ENCODE results near the gene FES.
"Not testable (repeated sequence)": the region's sequence is repeated elsewhere in the genome, so short reads cannot be mapped to it uniquely, and the experiment has no call there.

FES gene

DNA sequence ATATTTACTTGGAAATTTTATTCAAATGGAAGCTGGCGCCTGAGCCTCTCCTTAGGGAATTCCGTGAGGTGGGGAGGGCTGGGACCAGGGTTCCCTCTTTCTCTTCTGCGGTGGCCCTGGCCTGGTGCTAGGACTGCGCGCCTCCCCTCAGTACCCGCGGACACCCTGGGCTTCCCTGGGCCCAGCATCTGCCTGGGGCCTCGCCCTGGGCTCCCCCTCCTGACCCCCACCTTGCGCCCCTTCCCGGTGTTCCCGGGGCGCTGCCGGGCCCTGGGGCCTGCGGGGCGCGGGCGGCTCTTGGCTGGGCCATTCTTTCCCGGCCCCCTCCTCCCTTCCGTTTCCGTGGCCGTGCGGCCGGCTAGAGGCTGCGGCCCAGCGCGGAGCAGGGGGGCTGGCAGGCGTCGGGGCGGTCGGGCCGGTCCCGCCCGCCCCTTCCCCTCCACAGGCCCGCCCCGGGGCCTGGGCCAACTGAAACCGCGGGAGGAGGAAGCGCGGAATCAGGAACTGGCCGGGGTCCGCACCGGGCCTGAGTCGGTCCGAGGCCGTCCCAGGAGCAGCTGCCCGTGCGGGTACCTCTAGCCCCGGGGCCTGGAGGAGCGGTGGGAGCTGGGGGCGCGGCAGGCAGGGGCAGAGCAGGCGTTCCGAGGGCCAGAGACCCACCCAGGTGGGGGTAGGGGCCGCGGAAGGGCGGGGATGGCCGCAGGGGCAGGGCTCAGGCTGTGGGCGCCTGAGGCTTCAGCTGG is at the start of gene FES:
Gene FES (plus strand): TSS at position 529 of the 743 bp plus-strand sequence. CDS start 542 bp downstream, outside the sequence.
- DNase-seq (ENCODE audit: low spot score): no peak

DNA sequence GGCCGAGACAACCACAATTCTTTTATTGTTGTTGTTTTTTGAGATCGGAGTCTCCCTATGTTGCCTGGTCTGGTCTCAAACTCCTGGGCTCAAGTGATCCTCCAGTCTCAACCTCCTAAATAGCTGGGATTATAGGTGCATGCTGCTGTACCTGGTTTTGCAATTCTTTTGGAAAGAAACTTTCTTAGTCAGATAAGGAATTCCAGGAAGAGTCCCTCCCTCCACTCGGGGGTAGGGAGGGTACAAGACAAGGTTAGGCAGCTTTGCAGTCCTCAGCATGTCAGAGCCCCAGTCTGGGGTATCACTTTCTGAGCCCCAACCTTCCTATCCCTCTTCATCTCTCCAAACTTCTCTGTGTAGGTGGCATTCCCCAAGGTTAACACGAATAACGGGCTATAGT is 49.7 kb upstream of the FES start:
- DNase-seq (ENCODE audit: low spot score): no peak

DNA sequence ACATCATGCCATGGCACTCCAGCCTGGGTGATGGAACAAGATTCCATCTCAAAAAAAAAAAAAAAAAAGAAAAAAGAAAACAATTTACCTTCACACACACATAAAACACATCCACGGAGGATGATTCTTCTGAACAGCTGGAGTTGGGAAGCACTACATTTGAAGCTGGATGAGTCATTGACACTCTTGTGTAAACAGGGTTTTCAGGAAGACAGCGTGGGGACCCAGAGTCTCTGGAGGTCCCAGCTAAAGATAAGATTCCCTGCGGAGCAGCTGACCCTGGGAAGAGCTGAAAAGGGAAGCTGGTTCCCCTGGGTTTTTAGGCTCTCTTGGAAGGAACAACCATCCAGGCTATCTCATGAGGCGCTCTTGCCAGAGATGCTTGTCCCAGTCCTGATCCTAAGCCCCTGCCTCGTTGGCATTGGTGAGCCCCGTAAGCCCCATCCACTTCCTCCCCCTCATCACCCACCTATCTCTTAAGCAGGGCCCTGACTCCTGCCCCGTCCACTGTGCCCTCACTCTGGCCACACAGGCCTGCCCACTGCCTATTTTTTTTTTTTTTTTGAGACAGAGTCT is 47.9 kb upstream of the FES start:
- no peak for DNase-seq (ENCODE audit: low spot score)

DNA sequence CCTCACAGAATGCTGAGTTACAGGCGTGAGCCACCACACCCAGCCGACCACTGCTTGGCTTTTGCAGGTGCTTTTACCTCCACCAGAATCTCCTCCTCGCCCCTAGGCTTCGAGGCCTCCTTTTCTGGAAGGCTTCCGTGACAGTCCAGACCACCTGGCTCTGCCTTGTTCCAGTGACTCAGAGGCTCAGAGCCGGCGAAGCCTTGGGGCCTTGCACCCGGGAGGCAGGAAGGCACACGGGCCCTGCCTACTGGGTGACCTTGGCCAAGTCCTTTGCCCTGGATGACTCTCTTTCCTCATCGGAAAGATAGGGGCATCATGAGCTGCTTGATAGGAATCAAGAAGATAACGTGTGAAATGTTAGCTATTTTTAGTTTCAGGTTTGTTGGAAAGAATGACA is 47.2 kb upstream of the FES start:
- DNase-seq (ENCODE audit: low spot score): no peak

DNA sequence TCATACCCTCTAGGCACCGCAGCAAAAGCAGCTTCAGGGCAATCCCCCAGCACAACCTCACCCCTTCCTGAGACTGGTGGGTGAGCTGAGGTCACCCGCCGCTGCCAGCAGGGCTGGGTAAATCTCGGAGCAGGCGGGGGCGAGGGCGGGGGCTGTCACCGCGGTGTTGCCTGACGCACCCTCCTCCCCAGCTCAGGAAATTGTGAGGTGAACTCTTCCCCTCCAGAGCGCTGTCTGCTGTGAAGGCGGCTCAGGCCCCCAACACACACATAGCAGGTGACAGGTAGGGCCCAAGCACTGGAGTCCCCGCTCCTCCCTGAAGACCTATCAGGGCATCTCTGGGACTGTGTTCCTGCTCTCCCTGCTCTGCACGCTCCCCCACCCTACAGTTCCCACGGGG is 46.2 kb upstream of the FES start:
- DNase-seq (ENCODE audit: low spot score): peak; percentile 38

DNA sequence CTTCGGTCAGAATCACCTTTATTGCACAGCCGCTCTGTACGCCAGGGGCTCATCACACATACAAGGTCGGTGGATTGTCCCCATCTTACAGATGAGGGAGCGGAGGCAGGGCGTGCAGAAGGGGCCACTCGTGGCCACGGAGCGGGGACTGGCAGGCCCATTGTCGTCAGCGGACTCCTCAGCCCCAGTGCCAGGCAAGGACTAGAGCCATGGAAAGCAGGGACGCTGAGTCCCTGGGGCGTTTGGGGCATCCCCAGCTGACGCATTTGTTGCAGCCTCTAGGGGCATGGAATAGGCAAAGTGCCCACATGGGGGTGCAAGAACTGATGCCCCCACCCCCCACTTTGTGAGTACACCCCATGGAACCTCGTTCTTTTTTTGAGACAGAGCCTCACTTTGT is 45.8 kb upstream of the FES start:
- no peak for DNase-seq (ENCODE audit: low spot score)

DNA sequence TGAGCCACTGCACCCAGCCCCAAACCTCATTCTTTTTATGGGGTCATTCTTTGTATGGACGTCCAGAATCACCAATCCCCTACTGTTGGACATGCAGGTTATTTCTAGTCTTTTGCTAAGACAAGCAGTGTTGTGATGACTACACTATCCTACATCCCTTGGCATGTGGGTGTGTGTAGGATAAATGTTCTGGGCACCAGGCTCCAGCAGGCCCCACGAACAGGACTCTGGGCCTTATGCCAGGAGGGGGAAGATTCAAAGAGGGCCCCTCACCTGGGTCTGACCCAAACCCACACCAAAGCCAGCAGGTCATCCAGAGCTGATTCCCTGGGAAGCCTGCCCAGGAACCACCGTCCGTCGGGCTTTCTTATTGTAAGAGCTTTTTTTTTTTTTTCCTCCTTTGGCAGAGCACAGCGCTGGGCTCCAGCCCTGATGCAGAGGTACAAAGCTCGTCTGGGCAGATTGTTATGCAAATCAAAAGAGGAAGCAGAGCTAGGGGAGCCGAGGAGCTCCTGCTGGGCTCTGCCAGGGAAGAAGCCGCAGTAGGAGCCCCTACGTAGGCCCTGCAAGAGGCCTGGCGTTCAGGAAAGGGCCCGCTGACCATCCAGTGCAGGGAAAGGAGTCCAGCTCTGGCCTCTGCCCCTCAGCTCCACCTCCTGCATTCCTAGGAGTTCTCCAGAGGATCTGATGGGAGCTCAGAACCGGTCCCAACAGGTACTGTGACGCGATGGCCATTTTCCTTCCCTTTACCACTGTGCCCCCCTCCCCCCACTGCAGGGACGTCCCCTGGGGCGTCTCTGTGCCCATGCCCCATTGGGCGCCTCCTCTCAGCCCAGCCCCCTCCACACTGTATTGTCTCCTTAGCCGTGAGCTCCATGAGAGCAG is 44.9 kb upstream of the FES start:
- no peak for DNase-seq (ENCODE audit: low spot score)

DNA sequence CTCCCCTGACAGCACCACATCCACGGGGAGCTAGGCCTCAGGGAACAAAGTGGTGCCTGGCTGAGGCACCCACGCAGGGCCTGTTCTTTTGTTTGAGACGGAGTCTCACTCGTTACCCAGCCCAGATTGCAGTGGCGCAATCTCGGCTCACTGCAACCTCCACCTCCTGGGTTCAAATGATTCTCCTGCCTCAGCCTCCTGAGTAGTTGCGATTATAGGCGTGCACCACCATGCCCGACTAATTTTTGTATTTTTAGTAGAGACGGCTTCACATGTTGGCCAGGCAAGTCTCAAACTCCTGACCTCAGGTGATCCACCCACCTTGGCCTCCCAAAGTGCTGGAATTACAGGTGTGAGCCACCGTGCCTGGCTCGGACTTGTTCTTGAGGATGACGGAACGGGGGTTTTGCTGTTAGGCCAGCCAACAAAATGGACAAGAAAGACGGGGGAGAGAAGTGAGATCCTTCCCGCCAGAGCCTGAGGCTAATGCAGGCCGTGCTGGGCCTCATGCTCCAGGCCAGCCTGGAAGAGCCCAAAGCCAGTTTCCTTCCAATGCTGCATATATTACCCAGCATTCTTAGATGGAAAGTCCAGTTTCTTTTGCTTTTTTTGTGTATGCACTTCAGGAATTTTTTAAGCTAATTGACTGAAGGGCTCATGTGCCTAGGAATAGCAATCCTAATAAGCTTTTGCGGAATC is 44.0 kb upstream of the FES start:
- no peak for DNase-seq (ENCODE audit: low spot score)

DNA sequence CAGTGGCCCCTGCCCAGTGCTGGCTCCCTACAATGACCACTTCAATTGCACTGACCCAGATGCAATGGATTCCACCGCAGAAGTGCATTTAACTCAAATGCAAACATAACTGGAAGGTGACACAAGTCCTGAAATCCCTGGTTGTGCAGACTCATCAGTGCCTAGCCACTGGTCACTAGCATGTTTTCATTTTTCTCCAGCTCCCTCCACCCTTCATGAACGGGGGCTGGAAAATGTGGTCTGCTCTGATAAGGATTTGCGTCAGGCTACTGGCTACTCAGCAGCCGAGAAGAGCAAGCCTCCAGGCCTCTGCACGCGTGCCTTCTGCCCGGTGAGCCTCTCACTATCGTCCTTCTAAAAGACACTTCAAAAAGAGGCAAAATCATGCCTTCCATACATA is 43.4 kb upstream of the FES start:
- DNase-seq (ENCODE audit: low spot score): peak; percentile 97

DNA sequence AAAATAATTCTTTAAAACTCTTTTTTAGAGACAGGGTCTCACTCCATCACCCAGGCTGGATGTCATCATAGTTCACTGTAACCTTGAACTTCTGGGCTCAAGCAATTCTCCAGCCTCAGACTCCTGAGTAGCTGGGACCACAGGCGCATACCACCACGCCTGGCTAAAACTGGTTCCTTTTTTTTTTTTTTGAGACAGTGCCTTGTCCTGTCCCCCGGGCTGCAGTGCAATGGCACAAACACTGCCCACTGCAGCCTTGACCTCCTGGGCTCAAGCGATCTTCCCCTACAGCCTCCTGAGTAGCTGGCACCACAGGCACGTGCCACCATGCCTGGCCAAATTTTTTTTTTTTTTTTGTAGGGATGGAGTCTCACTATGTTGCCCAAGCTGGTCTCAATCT is 39.6 kb upstream of the FES start:
- DNase-seq (ENCODE audit: low spot score): no peak

DNA sequence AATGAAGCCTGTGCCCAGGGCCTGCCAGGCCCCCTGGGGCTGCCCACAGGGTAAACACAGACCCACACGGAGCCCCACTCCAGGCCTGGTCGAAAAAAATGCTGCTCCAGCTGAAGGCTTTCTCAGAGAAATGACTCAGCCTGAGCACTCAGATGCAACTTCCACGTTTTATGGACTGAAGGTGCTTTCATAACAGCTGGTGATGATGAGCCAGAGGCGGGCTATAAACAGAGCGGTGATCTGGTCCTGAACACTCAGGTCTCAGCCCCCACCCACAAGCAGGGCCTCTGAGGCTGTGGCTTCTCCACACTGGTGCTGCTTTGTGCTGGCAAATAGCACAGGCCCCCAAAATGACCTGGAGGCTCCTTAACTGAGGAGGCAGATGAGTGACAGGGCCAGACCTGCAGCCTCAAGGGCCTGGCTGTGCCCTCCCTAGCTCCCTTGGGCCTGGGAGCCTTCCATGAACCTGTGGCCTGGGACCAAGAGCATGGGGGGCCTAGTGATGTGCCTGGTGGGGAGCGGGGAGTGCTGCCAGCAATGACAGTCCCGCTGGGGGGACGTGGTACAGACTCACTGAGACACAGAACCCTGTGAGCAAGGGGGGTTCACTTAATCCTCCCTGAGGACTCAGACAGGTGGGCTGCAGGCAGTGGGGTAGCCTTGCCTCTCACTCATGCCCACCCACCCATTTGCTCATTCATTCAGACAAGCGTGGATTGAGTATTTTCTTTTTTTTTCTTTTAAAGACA is 38.9 kb upstream of the FES start:
- peak; percentile 39 for DNase-seq (ENCODE audit: low spot score)

DNA sequence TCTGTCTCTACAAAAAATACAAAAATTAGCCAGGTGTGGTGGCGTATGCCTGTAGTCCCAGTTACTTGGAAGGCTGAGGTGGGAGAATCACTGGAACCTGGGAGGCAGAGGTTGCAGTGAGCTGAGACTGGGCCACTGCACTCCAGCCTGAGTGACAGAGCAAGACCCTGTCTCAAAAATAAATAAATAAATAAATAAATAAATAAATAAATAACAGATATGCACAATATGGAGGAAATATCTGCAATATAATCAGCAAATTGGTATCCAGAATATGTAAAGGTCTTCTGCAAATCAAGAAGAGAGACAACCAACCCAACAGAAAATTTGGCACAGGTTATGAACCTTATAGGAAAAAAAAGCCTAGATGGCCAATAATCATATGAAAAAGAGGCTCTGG is 34.9 kb upstream of the FES start:
- DNase-seq (ENCODE audit: low spot score): not testable (repeated sequence)

DNA sequence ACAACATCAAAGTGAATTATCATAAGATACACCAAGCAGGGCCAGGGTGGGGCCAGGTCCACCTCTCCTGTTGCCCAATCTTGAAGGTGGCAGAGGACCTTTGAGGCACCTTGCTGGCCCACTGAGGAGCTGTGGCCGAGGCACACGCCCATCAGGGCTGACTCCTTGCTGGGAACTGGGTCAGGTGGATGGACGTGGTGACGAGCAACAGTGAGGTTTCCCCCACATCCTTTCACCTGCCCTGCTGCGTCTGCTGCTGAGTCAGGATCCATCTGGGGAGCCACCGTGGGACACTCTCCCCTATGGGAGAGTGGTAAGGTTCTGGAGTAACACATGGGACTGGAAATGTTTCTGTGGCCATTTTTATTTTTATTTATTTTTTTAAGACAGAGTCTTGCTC is 33.2 kb upstream of the FES start:
- DNase-seq (ENCODE audit: low spot score): no peak

DNA sequence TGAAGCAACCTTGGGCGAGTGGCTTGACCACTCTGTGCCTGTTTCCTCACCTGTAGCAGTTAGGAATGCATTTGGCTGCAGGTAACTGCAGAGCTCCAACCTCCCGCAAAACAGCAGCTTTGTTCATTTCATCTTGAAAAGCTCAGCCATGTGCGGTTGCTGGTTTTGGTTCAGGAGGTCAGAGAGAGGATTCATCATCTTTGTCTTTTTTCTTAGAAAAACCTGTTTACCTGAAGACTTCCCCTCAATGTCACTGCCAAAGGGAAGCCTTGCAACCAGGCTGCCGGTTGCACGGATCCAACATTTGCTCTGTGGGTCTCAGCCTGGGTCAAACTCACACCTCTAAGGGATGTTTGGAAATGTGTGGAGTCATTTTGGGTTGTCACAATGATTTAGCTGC is 32.4 kb upstream of the FES start:
- no peak for DNase-seq (ENCODE audit: low spot score)

DNA sequence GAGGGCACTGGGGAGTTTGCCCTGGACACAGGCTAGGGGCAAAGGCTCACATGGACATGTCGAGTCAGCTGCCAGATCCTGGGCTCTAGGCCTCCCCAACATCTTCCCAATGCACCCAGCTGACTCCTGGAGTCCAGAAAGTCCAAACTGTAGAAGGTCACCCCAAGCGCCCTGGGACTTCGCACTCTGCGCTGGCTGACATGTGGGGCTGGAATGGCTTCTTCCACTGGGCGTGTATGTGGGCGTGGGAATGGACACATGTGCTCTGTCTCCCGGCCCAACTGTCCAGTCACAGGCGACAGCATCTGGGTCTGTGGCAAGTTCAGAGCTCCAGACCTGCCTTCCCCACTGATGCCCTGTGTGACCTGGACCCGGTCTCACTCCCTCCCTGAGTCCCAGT is 29.2 kb upstream of the FES start:
- no peak for DNase-seq (ENCODE audit: low spot score)

DNA sequence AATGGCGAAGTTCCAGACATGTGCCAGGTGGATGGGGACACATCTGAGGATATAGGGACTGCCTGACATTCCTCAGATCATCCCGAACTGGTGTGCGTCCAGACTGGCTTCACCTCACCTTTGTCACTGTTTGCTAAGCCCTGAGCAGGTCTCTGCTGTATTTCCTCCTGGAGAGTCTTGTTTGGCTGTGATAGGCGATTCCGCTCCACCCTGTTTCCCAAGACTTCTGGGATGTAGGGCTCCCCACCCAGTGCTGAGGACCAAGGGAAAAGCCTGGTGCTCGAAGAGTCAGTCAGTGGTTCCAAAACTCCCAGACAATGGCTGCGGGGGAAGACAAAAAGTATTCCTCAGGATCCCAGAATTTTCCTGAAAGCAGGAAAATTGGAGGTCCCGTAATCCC is 27.0 kb upstream of the FES start:
- no peak for DNase-seq (ENCODE audit: low spot score)

DNA sequence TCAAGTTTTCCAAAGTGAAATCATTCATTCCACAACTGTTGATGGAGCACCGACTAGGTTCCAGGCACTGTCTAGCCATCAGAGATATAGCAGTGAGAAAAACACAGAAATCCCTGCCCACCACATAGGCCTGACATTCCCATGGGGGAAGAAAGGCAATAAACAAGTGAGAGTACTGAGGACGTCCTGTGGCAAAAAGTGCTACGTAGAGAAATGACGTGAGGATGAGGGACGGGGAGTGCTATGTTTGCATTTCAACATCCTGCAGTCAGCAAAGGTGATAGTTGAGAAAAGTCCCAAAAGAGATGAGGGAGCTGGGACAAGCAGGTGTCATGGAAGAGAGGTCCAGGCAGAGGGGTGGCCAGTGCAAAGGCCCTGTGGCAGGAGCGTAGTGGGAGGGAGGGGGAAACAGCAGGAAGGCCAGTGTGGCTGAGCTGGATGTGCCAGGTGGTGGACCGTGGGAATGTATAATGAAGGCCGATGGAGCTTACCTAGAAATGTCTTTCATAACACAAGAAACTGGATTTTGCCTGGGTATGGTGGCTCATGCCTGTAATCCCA is 26.3 kb upstream of the FES start:
- DNase-seq (ENCODE audit: low spot score): no peak

DNA sequence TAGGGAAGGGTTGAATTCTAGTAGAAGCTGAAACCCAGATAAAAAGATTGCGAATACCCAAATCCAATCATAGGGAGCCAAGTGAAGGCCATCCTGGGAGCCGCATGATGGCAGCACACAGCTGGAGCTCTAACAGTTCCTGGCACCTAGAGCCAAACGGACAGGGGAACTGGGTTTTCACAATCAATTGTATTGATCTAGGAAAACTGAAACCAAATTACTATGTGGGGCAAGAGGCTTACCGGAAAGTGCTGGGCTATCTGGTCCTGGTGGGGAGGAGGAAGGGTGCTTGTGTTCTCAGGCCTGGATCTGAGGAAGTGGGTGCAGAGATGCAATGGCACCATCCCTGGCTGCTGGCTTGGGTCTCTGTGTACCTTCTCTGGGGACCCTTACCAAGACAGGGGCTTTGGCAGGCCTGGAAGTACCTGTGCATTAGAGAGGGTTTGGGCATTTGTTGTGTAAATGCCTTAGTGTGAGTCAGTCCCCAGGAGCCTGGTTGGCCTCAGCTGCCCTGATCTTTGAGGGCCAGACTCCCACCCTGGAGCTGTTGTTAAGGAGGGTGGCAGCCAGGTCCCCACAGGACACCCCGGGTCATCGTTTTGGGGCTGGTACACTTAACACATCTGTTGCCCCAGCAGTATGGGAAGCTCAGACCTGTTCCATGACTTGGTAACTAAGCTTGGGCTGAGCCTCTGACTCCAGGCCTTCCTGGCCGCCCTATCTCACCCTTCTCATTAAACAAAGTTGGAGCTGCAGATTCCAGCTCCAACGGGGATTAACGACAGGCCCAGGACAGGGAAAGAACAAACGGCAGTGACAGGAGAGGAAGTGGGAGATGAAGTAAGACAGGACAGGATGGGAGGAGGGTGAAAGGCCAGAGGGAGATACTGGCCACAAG is 24.8 kb upstream of the FES start:
- DNase-seq (ENCODE audit: low spot score): no peak

DNA sequence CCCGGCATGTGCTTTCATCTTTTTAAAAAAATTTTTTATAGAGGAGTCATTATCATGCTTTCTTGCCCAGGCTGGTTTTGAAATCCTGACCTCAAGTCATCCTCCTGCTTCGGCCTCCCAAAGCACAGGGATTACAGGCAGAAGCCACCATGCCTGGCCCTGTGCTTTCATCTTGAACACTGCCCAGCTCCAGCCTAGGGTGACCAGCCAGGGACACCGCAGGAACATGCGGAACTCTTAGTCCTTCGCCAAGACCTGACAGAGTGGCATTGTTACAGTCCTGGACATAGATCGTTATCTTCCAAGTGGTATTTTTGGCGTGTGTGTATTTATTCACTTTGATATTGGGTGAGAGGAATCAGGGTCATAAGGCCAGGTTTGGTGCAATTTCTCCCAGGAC is 23.9 kb upstream of the FES start:
- DNase-seq (ENCODE audit: low spot score): no peak

DNA sequence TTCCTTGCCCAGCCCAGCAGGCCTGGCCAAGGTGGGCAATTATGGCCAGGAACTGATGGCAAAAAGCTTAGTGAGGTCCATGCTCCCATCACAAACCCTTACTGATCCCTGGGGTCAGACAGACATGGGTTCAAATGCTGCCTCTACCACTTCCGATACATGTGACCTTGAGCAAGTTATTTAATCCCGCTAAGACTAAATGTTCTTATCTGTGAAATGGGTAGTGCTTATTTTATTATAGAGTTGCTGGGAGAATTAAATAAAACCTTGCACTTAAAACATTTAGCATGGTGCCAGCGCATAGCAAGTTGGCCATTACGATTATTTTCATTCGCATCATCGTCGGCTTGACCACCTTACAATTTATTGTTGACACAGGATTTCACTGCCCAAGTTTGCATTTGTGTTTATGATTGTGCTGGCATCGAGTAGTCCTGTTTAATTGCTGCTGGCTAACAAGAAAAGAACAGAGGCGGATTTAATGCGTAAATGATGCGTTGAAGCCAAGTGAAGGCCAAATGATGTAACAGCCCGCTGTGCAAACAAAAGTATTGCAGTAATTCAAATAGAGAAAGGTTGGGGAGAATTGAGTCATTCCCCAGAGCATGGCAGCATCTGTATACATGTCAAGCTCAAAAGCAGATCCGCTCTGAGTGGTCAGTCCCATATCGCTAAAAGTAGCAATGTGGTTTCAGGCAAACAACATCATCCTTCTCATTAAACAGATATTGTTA is 23.2 kb upstream of the FES start:
- no peak for DNase-seq (ENCODE audit: low spot score)

All from hematopoietic multipotent progenitor cell treated with erythropoietin and hydrocortisone succinate and interleukin-3 and kit ligand, for 15 days (in vitro differentiated cells).